ENCODE measurements around the gene INAVA.
"Not testable (repeated sequence)": the region's sequence is repeated elsewhere in the genome, so short reads cannot be mapped to it uniquely, and the experiment has no call there.

Gene INAVA

GRCh38 chr1:200916681-200917080 is 22.0 kb downstream of the INAVA start:
- no peaks in the 10 kb centered on the region for H3K4me1 Mint-ChIP-seq (ENCODE audit: low read depth)
- no peaks in the 10 kb centered on the region for H3K36me3 Mint-ChIP-seq (ENCODE audit: low read depth)
- H3K4me3 Mint-ChIP-seq: no peak overlapping the region
- H3K27ac Mint-ChIP-seq: no peak overlapping the region
- H3K27me3 Mint-ChIP-seq: peaks cover under 1% of the 10 kb centered on the region
- no peaks in the 10 kb centered on the region for H3K9me3 Mint-ChIP-seq

DNA sequence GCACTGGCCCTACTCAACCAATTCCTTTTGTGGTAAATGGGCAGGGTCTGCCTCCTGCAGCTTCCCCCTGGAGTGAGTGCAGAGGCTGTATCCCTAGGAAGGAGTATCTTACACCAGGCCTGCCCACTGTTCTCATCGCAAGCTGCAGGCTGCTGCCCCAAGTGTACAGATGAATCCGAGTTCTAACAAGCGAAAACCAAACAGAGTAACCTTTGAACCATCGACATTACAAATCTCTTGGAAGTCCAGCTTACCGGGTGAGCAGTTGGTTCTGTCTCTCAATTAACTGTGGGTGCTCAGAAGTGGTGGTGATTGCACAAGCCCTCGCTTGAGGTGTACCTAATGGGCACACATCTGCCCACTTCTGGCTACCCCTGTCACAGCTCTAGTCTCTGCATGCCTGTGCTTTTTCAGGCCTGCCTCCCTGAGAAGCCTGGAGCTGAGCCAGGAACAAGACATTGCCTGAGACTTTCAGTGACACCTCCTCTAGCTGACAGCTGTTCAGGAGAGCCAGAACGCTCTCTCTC is 22.7 kb downstream of the INAVA start:
- H3K36me3 Mint-ChIP-seq (ENCODE audit: low read depth): no peaks in the 10 kb centered on the region
- no peak overlapping the region for H3K27ac Mint-ChIP-seq
- no peaks in the 10 kb centered on the region for H3K4me1 Mint-ChIP-seq (ENCODE audit: low read depth)
- no peaks in the 10 kb centered on the region for H3K9me3 Mint-ChIP-seq
- no peak overlapping the region for H3K4me3 Mint-ChIP-seq
- peaks cover 4% of the 10 kb centered on the region for H3K27me3 Mint-ChIP-seq

GRCh38 chr1:200918006-200918405 is 23.3 kb downstream of the INAVA start:
- Mint-ChIP-seq H3K27me3 (peaks cover 6% of the 10 kb centered on the region), H3K4me1 (ENCODE audit: low read depth) (no peaks in the 10 kb centered on the region), H3K9me3 (no peaks in the 10 kb centered on the region), H3K27ac (no peak overlapping the region), H3K36me3 (ENCODE audit: low read depth) (no peaks in the 10 kb centered on the region), H3K4me3 (no peak overlapping the region)

DNA sequence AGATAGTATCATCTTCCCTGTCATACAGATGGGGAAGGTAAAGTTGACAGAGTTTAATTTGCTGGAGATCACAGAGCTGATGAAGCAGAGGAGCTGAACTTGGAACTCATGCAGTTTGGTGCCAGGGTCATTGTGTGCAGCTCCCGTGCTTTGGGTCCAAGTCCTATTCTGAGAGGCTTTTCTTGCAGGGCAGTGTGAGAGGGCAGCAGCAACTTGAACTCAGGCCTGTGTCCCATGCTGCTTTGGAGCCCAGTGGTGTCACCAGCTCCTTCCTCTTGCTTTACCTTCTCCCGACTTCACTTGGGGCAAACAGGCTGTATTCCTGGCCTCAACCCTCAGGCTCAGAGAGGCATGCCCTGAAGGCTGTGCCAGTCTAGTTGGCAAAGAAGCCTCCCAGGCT is 24.7 kb downstream of the INAVA start:
- H3K9me3 Mint-ChIP-seq: no peaks in the 10 kb centered on the region
- H3K4me1 Mint-ChIP-seq (ENCODE audit: low read depth): no peaks in the 10 kb centered on the region
- H3K4me3 Mint-ChIP-seq: no peak overlapping the region
- H3K27me3 Mint-ChIP-seq: peaks cover 9% of the 10 kb centered on the region
- H3K36me3 Mint-ChIP-seq (ENCODE audit: low read depth): no peaks in the 10 kb centered on the region
- no peak overlapping the region for H3K27ac Mint-ChIP-seq

- H3K27me3 Mint-ChIP-seq: peaks cover 9% of the 10 kb centered on the region
- no peaks in the 10 kb centered on the region for H3K9me3 Mint-ChIP-seq
- peaks cover 9% of the 10 kb centered on the region for H3K4me1 Mint-ChIP-seq (ENCODE audit: low read depth)
- no peak overlapping the region for H3K4me3 Mint-ChIP-seq
- no peaks in the 10 kb centered on the region for H3K36me3 Mint-ChIP-seq (ENCODE audit: low read depth)
- H3K27ac Mint-ChIP-seq: no peak overlapping the region
Observed at GRCh38 chr1:200921571-200922110, 26.9 kb downstream of the INAVA start.

DNA sequence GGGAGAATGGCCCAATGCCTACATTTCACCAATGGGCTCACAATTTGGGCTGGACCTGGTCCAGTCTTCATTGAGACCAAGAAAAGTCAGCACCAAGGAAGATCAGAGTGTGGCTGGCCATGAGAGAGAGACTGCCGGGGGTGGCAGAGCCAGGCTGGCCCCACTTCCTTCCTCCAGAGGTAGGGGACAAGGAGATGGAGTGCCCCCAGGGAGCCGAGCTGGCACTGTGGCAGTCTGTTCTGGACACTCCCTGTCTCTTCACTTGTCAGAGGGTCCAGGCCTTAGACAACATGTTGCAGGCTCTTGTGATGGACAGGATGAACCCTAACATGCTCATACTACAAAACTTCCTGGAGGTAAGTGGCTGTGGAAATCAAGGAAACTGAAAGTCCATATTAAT is 27.7 kb downstream of the INAVA start:
- Mint-ChIP-seq H3K36me3 (ENCODE audit: low read depth) (no peaks in the 10 kb centered on the region), H3K4me1 (ENCODE audit: low read depth) (peaks cover 12% of the 10 kb centered on the region), H3K27me3 (peaks cover 14% of the 10 kb centered on the region), H3K27ac (no peak overlapping the region), H3K4me3 (no peak overlapping the region), H3K9me3 (no peaks in the 10 kb centered on the region)

DNA sequence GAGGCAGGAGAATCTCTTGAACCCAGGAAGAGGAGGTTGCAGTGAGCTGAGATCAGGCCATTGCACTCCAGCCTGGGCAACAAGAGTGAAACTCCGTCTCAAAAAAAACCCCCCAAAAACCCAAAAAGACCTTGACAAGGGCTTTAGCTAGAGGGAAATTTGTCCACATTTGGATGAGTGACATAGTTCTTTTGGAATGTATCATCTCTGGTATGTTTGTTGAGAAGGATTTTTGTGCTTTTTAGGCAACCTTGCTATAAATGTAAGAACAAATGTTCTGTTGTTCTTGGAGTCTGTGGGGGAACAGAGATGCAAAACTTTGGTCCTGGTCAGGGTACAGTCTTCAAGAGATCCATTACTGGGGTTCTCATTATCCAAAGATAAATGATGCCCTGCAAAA is 28.9 kb downstream of the INAVA start:
- H3K27me3 Mint-ChIP-seq: peaks cover 18% of the 10 kb centered on the region
- H3K4me3 Mint-ChIP-seq: no peak overlapping the region
- no peaks in the 10 kb centered on the region for H3K9me3 Mint-ChIP-seq
- no peaks in the 10 kb centered on the region for H3K36me3 Mint-ChIP-seq (ENCODE audit: low read depth)
- no peak overlapping the region for H3K27ac Mint-ChIP-seq
- H3K4me1 Mint-ChIP-seq (ENCODE audit: low read depth): peaks cover 12% of the 10 kb centered on the region

DNA sequence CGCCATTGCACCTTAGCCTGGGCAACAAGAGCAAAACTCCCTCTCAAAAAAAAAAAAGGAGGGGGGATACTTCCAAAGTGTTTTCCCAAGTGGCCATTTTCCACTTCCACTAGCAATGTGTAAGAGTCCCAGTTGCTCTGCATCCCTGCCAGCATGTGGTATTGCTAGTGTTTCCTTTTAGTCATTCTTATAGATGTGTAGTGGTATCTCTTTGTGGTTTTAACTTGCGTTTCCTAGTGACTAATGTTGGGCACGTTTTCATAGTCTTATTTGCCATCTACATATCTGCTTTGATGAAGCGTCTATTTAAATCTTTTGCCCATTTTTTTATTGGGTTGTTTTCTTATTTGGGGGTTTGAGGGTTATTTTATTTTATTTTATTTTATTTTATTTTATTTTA is 31.1 kb downstream of the INAVA start:
- no peaks in the 10 kb centered on the region for H3K9me3 Mint-ChIP-seq
- H3K27me3 Mint-ChIP-seq: peaks cover 18% of the 10 kb centered on the region
- H3K4me3 Mint-ChIP-seq: no peak overlapping the region
- H3K4me1 Mint-ChIP-seq (ENCODE audit: low read depth): peaks cover 12% of the 10 kb centered on the region
- no peak overlapping the region for H3K27ac Mint-ChIP-seq
- H3K36me3 Mint-ChIP-seq (ENCODE audit: low read depth): no peaks in the 10 kb centered on the region

GRCh38 chr1:200929530-200930278 is 35.0 kb downstream of the INAVA start:
- H3K4me1 Mint-ChIP-seq (ENCODE audit: low read depth): peaks cover 12% of the 10 kb centered on the region
- H3K4me3 Mint-ChIP-seq: no peak overlapping the region
- no peaks in the 10 kb centered on the region for H3K36me3 Mint-ChIP-seq (ENCODE audit: low read depth)
- peaks cover 9% of the 10 kb centered on the region for H3K9me3 Mint-ChIP-seq
- H3K27ac Mint-ChIP-seq: no peak overlapping the region
- peaks cover 19% of the 10 kb centered on the region for H3K27me3 Mint-ChIP-seq

GRCh38 chr1:200930285-200930684 is 35.6 kb downstream of the INAVA start:
- H3K27ac Mint-ChIP-seq; H3K9me3 Mint-ChIP-seq; H3K4me3 Mint-ChIP-seq; H3K36me3 Mint-ChIP-seq (ENCODE audit: low read depth): not testable (repeated sequence)
- H3K4me1 Mint-ChIP-seq (ENCODE audit: low read depth): peaks cover 12% of the 10 kb centered on the region
- H3K27me3 Mint-ChIP-seq: peaks cover 19% of the 10 kb centered on the region

GRCh38 chr1:200931776-200932175 is 37.1 kb downstream of the INAVA start:
- Mint-ChIP-seq H3K9me3 (peaks cover 9% of the 10 kb centered on the region), H3K27me3 (peaks cover 19% of the 10 kb centered on the region), H3K4me3 (no peak overlapping the region), H3K4me1 (ENCODE audit: low read depth) (peaks cover 3% of the 10 kb centered on the region), H3K36me3 (ENCODE audit: low read depth) (no peaks in the 10 kb centered on the region), H3K27ac (no peak overlapping the region)

DNA sequence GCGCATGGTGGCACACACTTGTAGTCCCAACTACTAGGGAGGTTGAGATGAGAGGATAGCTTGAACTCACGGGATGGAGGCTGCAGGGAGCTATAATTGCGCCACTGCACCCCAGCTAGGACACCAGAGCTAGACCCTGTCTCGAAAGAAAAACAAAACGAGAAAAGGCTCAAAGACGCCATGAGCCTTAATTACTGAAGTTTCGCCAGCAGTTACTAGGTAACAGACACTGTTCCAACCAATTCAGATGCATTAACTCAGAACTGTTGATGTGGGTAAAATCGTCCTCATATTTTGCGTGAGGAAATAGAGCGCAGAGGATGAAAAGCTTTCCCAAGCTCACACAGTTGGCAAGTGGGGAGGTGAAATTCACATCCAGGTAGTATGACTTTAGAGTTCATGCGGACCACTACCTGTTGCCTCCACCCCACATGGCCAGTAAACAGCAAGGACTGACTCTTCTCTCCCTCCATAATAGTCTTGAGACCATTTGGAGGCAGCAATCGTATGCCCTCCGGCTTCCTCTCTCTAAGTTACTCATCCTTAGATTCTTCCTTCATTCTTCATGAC is 40.1 kb downstream of the INAVA start:
- no peaks in the 10 kb centered on the region for H3K36me3 Mint-ChIP-seq (ENCODE audit: low read depth)
- no peak overlapping the region for H3K27ac Mint-ChIP-seq

GRCh38 chr1:200935286-200935962 is 40.7 kb downstream of the INAVA start:
- peaks cover 15% of the 10 kb centered on the region for H3K9me3 Mint-ChIP-seq
- H3K4me1 Mint-ChIP-seq (ENCODE audit: low read depth); H3K27me3 Mint-ChIP-seq; H3K36me3 Mint-ChIP-seq (ENCODE audit: low read depth); H3K27ac Mint-ChIP-seq; H3K4me3 Mint-ChIP-seq: not testable (repeated sequence)

More for the DNA sequence above, 40.1 kb downstream of the INAVA start:
- peaks cover 6% of the 10 kb centered on the region for H3K4me1 Mint-ChIP-seq (ENCODE audit: low read depth)
- peaks cover 9% of the 10 kb centered on the region for H3K9me3 Mint-ChIP-seq
- H3K4me3 Mint-ChIP-seq: no peak overlapping the region
- H3K27me3 Mint-ChIP-seq: peaks cover 10% of the 10 kb centered on the region

DNA sequence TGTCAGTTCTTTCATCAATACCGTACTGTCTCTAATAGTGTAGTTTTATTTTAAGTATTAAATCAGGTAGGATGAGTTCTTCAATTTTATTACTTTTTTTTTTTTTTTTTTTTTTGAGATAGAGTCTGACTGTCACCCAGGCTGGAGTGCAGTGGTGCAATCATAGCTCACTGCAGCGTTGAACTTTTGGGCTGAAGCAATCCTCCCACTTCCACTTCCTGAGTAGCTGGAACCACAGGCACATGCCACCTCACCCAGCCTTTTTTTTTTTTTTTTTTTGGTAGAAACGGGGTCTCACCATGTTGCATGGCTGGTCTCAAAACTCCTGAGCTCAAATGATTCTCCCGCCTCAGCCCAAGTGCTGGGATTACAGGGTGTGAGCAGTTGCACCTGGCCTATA is 44.3 kb downstream of the INAVA start:
- H3K4me1 Mint-ChIP-seq (ENCODE audit: low read depth): peaks cover 6% of the 10 kb centered on the region
- H3K4me3 Mint-ChIP-seq: no peak overlapping the region
- H3K9me3 Mint-ChIP-seq: peaks cover 13% of the 10 kb centered on the region
- H3K27me3 Mint-ChIP-seq: no peaks in the 10 kb centered on the region
- H3K36me3 Mint-ChIP-seq (ENCODE audit: low read depth): peaks cover 8% of the 10 kb centered on the region
- no peak overlapping the region for H3K27ac Mint-ChIP-seq

- Mint-ChIP-seq H3K27me3 (peaks cover 4% of the 10 kb centered on the region), H3K4me3 (no peak overlapping the region), H3K9me3 (peaks cover 15% of the 10 kb centered on the region), H3K36me3 (ENCODE audit: low read depth) (peaks cover 8% of the 10 kb centered on the region), H3K4me1 (ENCODE audit: low read depth) (no peaks in the 10 kb centered on the region), H3K27ac (no peak overlapping the region)
Observed at GRCh38 chr1:200945111-200945510, 50.4 kb downstream of the INAVA start.

Data from stimulated activated naive CD8-positive, alpha-beta T cell treated with anti-CD3 and anti-CD28 coated beads, Interleukin-15, Interleukin-2, amounts not matched to agents 100 ng/mL and 50 ng/mL, for 24 hours (primary cell).